Measurements from ENCODE around the gene PDGFD. TPM values are rescaled to one million over a fixed set of nuclear protein-coding genes. Genes with fewer than 3 reads are reported as not detected.

Gene PDGFD
- total RNA-seq, 1 experiment from 2014 or later = 1.7 TPM

- no peak overlapping the region for H2BK5ac ChIP-seq (ENCODE audit: insufficient read length, low read length)
- TF ChIP-seq CTCF (conservative IDR thresholded peaks at IDR 0.05) = no peak
- H3K27me3 Mint-ChIP-seq (ENCODE audit: low read depth) = no peaks in the 10 kb centered on the region
- no peak overlapping the region for H3K56ac ChIP-seq (ENCODE audit: insufficient read length, low read depth, low read length)
- H3K27ac ChIP-seq (ENCODE audit: insufficient read length, low read depth, low read length) = no peak overlapping the region
- no peaks in the 10 kb centered on the region for H3K27me3 ChIP-seq (ENCODE audit: insufficient read depth, low read length)
- no peaks in the 10 kb centered on the region for H3K4me1 ChIP-seq (ENCODE audit: insufficient read depth, low read length)
- H3K4me3 Mint-ChIP-seq = no peak overlapping the region
- no peak overlapping the region for H4K91ac ChIP-seq (ENCODE audit: insufficient read length, low read depth, low read length)
- H3K4me1 Mint-ChIP-seq = peaks cover 0 to 7% of the 10 kb centered on the region in 2 experiments; a peak in 2 of 4 replicates
- no peak overlapping the region for H3K27ac Mint-ChIP-seq
- no peaks in the 10 kb centered on the region for H3K9me3 ChIP-seq (ENCODE audit: control insufficient read depth, low read depth, low read length)
- no peak overlapping the region for H3K14ac ChIP-seq (ENCODE audit: insufficient read depth, low read length)
- peaks cover 15 to 25% of the 10 kb centered on the region in 2 experiments for H3K9me3 Mint-ChIP-seq
- no peak overlapping the region for H2BK20ac ChIP-seq (ENCODE audit: low read depth, low read length, poor library complexity, severe bottlenecking)
- no peak overlapping the region for H4K8ac ChIP-seq (replicated peaks; ENCODE audit: insufficient read length, low read depth, low read length)
- H3K79me1 ChIP-seq (ENCODE audit: insufficient read depth, low read depth, low read length, poor library complexity, severe bottlenecking) = no peaks in the 10 kb centered on the region
- no peak overlapping the region for H3T11ph ChIP-seq (ENCODE audit: low read length)
- no peak overlapping the region for H2BK12ac ChIP-seq (ENCODE audit: insufficient read length, low read depth, low read length)
- H3K23ac ChIP-seq (ENCODE audit: insufficient read length, low read depth, low read length) = no peak overlapping the region
- no peak overlapping the region for H3K18ac ChIP-seq (ENCODE audit: insufficient read length, low read depth, low read length)
- H2BK120ac ChIP-seq (ENCODE audit: low read depth, low read length, poor library complexity, severe bottlenecking) = no peak overlapping the region
- no peaks in the 10 kb centered on the region for H3K23me2 ChIP-seq (ENCODE audit: insufficient read length, low read depth, low read length, poor library complexity, severe bottlenecking)
- peaks cover 9 to 26% (median 16%) of the 10 kb centered on the region in 3 experiments; a peak in 6 of 7 replicates for H3K36me3 Mint-ChIP-seq (ENCODE audit: insufficient read depth in 1 of 3, low read depth in 3 of 3)
- H2BK15ac ChIP-seq (ENCODE audit: low read depth, low read length) = no peak overlapping the region
- no peak for DNase-seq
- no peak overlapping the region for H2AK5ac ChIP-seq (ENCODE audit: insufficient read length, low read length)
- H3K79me2 ChIP-seq (ENCODE audit: insufficient read depth, low read length) = no peaks in the 10 kb centered on the region
- H3K4ac ChIP-seq (ENCODE audit: low read depth, low read length) = no peak overlapping the region
- H2AFZ ChIP-seq (ENCODE audit: low read length) = no peak overlapping the region
- H4K5ac ChIP-seq (ENCODE audit: insufficient read length, low read depth, low read length) = no peak overlapping the region
- WGBS (ENCODE audit: extremely low coverage, insufficient read length, low lambda C conversion rate) = no CpG with 5 or more reads among the region's 2 CpGs
- no peak overlapping the region for H3K4me2 ChIP-seq (ENCODE audit: insufficient read depth, insufficient read length, low read length)
- H4K20me1 ChIP-seq (ENCODE audit: control insufficient read depth, insufficient read depth, insufficient read length) = no peaks in the 10 kb centered on the region
- no peak overlapping the region for H3K9ac ChIP-seq (ENCODE audit: extremely low read depth, insufficient read length, low read length)
Measured at GRCh38 chr11:104113541-104113940, 50.4 kb downstream of the PDGFD start.
